GM19395 (cell line): ENCODE data around the gene CLIC5.

Experiments used
- ATAC-seq: cut with Tn5 transposase; IDR thresholded peaks from one replicate; pipeline ENCODE4 v1.9.1; 2021; ENCODE audit warnings: mild to moderate bottlenecking, moderate library complexity; ENCODE audit not compliant: unreplicated experiment

CLIC5 gene

GRCh38 chr6:46000905-46001304, 14.8 kb downstream of the CLIC5 start:
- no peak for ATAC-seq

GRCh38 chr6:45998524-45998923, 17.1 kb downstream of the CLIC5 start:
- no peak for ATAC-seq

- no peak for ATAC-seq
Measured at GRCh38 chr6:45997875-45998506, 17.7 kb downstream of the CLIC5 start.

- ATAC-seq: no peak
Measured at GRCh38 chr6:45991189-45991588, 24.5 kb downstream of the CLIC5 start.

- ATAC-seq: peak; percentile 56
Measured at GRCh38 chr6:45990162-45990561, 25.5 kb downstream of the CLIC5 start.

- no peak for ATAC-seq
Measured at GRCh38 chr6:45988635-45989034, 27.0 kb downstream of the CLIC5 start.

GRCh38 chr6:45987856-45988255, 27.8 kb downstream of the CLIC5 start:
- no peak for ATAC-seq

GRCh38 chr6:45986746-45987274, 28.9 kb downstream of the CLIC5 start:
- no peak for ATAC-seq

- ATAC-seq: no peak
Measured at GRCh38 chr6:45984788-45985425, 30.8 kb downstream of the CLIC5 start.

GRCh38 chr6:45984347-45984746, 31.3 kb downstream of the CLIC5 start:
- no peak for ATAC-seq

GRCh38 chr6:45983062-45983461, 32.6 kb downstream of the CLIC5 start:
- no peak for ATAC-seq

GRCh38 chr6:45982280-45983036, 33.2 kb downstream of the CLIC5 start:
- no peak for ATAC-seq

GRCh38 chr6:45981046-45981445, 34.6 kb downstream of the CLIC5 start:
- no peak for ATAC-seq

GRCh38 chr6:45979311-45979710, 36.3 kb downstream of the CLIC5 start:
- ATAC-seq: no peak

- no peak for ATAC-seq
Measured at GRCh38 chr6:45974596-45974995, 41.1 kb downstream of the CLIC5 start.

GRCh38 chr6:45972795-45973503, 42.7 kb downstream of the CLIC5 start:
- no peak for ATAC-seq

- no peak for ATAC-seq
Measured at GRCh38 chr6:45971287-45971686, 44.4 kb downstream of the CLIC5 start.

- ATAC-seq: no peak
Measured at GRCh38 chr6:45970326-45970725, 45.3 kb downstream of the CLIC5 start.

- ATAC-seq: no peak
Measured at GRCh38 chr6:45969883-45970282, 45.8 kb downstream of the CLIC5 start.

GRCh38 chr6:45969026-45969425, 46.6 kb downstream of the CLIC5 start:
- no peak for ATAC-seq

GRCh38 chr6:45967363-45967762, 48.3 kb downstream of the CLIC5 start:
- ATAC-seq: no peak
